HG03196 (cell line): ENCODE results near the gene TOR1B.
A peak's percentile ranks its signal among the peaks of the same experiment; 100 is the strongest.
"Not testable (repeated sequence)": the region's sequence is repeated elsewhere in the genome, so short reads cannot be mapped to it uniquely, and the experiment has no call there.

Experiments used
- ATAC-seq: cut with Tn5 transposase; IDR thresholded peaks from one replicate; pipeline ENCODE4 v1.9.1; 2021; ENCODE audit not compliant: unreplicated experiment

Gene TOR1B, protein sequence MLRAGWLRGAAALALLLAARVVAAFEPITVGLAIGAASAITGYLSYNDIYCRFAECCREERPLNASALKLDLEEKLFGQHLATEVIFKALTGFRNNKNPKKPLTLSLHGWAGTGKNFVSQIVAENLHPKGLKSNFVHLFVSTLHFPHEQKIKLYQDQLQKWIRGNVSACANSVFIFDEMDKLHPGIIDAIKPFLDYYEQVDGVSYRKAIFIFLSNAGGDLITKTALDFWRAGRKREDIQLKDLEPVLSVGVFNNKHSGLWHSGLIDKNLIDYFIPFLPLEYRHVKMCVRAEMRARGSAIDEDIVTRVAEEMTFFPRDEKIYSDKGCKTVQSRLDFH

DNA sequence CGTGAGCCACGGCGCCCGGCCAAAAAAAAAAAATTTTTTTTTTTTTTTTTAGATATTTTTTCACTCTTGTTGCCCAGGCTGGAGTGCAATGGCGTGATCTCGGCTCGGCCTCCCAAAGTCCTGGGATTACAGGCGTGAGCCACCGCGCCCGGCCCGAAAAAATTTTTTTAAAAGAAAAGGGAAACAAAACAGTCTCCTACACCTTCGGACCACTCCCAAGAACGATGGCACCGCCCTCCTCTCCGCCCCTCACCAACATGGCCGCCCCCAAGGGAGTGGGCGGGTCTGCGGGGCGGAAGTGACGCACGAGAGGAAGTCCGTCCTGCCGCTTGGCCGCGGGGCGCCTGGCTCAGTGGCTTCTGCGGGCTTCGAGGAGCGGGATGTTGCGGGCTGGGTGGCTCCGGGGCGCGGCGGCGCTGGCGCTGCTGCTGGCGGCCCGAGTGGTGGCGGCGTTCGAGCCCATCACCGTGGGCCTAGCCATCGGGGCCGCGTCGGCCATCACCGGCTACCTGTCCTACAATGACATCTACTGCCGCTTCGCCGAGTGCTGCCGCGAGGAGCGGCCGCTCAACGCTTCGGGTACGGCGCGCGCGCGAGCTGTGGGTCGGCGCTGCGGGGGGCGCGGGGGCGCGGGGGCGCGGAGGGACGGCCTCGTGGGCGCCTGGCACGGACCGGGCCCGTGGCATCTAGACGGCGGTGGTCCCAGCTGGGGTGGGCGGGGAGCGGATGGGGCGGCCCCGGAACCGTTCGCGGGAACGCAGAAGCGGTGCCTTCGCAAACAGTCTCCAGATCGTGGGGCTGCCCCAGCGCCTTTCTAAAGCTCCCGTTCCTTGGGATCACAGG lies at the start of gene TOR1B:
Gene TOR1B, plus strand, starts transcription at position 352 of the 843 bp plus-strand sequence. Its CDS starts 29 bp downstream, at position 381.
- ATAC-seq = peak; percentile 77

GRCh38 chr9:129755151-129755550 lies 47.8 kb upstream of the TOR1B start:
- ATAC-seq = no peak

DNA sequence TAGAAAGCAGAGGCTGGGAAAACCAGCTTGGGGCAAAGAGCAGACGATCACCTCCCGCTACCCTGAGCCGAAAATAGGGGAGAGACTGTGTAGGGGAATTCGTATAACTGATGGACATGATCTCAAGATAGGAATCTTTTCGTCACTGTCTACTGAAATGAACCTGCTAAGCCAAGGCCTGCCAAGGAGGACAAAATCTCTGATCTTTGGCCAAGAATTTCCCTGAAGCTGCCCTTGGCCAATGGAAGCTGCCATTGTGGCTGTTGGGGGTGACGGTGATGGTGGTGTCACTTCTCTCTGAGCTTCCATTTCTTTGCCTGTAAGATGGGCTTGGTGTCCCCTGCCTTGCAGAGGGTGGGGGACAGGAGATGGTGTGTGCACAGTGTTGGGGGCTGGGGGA lies 46.8 kb upstream of the TOR1B start:
- ATAC-seq = no peak

GRCh38 chr9:129757045-129757444 lies 45.9 kb upstream of the TOR1B start:
- ATAC-seq = no peak

- no peak for ATAC-seq
Observed at GRCh38 chr9:129759319-129759718, 43.7 kb upstream of the TOR1B start.

DNA sequence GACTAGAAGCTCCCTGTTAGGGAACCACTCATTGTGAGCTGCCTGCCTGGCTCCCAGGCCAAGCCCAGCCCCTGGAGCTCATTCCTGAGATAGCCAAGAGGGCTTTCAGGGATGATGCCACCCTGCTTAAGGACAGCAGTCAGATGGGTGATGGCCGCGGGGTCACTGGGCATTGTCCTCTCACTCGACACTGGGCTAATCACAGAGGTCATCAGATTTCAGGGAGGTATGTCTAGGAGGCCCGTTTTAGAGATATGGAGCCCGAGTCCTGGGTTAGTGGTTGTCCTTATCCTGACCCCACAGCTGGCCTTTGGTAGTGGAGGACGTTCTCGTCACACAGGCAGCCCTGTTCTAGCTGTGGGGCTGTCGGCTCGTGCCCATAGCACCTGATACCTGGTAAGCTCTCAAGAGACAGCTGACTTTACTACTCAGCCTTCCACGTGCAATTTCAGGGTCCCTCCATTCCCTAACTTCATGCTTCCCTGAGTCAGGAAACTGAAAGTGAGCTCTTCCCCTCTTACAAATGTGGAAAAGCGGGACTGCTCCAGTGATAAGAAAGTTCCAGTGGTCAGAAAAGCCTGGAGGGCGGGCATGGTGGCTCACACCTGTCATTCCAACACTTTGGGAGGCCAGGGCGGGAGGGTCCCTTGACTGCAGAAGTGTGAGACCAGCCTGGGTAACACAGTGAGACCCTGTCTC lies 43.0 kb upstream of the TOR1B start:
- no peak for ATAC-seq

GRCh38 chr9:129760784-129761183 lies 42.2 kb upstream of the TOR1B start:
- not testable (repeated sequence) for ATAC-seq

GRCh38 chr9:129761293-129761900 lies 41.6 kb upstream of the TOR1B start:
- ATAC-seq = no peak

- no peak for ATAC-seq
Observed at GRCh38 chr9:129761901-129762369, 41.0 kb upstream of the TOR1B start.

- not testable (repeated sequence) for ATAC-seq
Observed at GRCh38 chr9:129762370-129762984, 40.5 kb upstream of the TOR1B start.

- no peak for ATAC-seq
Observed at GRCh38 chr9:129762985-129763926, 39.7 kb upstream of the TOR1B start.

DNA sequence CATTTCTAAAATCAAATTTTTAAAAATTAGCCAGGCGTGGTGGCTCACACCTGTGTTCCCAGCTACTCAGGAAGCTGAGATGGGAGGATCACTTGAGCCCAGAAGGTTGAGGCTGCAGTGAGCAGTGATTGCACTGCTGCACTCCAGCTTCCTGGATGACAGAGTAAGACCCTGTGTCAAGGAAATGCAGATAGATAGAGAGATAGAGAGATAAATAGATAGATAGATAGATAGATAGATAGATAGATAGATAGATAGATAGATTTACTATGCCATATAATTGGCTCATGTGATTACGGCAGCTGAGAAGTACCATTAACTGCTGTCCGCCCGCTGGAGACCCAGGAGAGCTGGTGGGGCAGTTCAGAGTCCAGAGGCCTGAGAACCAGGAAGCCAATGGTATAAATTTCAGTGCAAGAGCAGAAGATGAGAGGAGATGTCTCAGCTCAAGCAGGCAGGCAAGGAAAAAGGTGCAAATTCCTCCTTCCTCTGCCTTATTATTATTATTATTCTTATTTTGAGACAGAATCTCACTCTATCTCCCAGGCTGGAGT lies 37.1 kb upstream of the TOR1B start:
- ATAC-seq = no peak

GRCh38 chr9:129768486-129768885 lies 34.5 kb upstream of the TOR1B start:
- no peak for ATAC-seq

GRCh38 chr9:129769669-129770068 lies 33.3 kb upstream of the TOR1B start:
- no peak for ATAC-seq

DNA sequence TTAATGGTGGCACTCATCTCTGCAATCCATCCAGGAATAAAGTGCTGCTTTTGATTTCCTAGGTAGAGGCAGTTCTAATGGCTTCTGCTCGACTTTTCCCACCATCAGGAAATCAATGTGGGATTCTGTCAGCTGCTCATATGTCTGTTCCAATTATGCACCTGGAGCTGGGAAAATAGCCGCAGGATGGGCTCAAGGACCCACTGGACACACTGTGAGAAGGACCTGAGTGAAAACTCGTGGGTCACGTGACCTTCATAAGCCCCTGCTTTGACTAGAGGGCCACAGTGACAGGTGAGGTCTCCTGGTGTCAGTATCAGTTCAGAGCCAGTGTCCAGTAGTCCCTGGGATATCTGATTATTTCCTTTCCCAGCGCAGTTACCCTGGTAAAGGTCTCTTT lies 32.2 kb upstream of the TOR1B start:
- no peak for ATAC-seq

DNA sequence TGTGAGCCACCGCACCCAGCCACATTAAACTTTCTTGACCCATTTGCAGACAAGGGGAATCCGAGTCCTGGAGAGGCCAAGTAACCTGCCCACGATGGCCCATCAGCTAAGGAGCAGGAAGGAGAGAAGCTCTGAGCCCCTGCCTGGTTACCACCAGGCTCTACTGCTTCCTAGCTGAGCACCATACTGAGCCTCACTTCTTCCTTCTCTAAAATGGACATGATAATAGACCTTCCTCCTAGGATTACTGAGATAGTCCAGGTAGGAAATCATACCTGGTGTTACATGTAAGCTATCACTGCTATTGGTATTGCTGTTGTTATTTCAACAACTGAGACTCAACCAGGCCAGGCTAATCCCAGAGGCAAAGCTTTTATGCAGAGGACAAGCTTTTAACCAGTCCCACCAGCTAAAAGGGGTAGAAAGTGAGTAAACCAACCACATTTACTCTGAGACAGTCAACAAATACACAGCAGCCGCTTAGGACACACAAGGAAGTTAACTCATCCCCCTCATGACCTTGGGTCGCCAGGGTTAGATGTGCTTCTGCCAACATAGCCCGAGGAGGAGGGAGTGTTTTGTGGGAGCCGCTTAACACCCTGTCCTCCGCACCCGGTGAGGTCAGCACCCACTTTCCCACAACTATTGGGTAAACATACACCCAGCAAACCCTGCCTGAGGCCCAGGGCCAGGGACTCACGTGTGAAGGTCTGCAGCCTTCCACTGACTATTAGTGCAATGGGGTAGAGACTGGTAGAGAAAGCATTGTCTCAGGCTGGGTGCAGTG lies 29.5 kb upstream of the TOR1B start:
- ATAC-seq = no peak

GRCh38 chr9:129774791-129775447 lies 28.1 kb upstream of the TOR1B start:
- no peak for ATAC-seq

GRCh38 chr9:129775448-129775798 lies 27.6 kb upstream of the TOR1B start:
- ATAC-seq = no peak
